ENCODE results near the gene ZBTB7C. TPM values are rescaled to one million over a fixed set of nuclear protein-coding genes. Genes with fewer than 3 reads are reported as not detected.

ZBTB7C gene
- total RNA-seq, 1 experiment from 2014 or later = 0.33 TPM

DNA sequence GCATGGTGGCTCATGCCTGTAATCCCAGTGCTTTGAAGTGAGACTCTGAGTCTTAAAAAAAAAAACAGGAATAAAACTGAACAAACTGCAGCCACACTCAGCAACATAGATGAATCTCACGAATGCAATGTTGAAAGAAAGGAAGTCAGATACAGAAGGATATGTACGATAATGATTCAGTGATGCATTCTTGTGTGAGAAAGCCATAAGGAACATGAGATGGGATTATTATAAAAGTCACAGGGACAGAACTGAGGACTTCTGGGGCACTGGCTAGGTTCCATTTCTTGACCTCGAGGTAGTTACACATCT is 421.8 kb downstream of the ZBTB7C start:
- Histone ChIP-seq H2BK15ac (ENCODE audit: low read depth, low read length) (no peak overlapping the region), H2BK5ac (ENCODE audit: insufficient read length, low read length) (no peak overlapping the region), H4K91ac (ENCODE audit: insufficient read length, low read depth, low read length) (no peak overlapping the region), H4K20me1 (ENCODE audit: control insufficient read depth, insufficient read depth, insufficient read length) (no peaks in the 10 kb centered on the region), H3K4me2 (ENCODE audit: insufficient read depth, insufficient read length, low read length) (no peak overlapping the region), H3K18ac (ENCODE audit: insufficient read length, low read depth, low read length) (no peak overlapping the region), H3K23me2 (ENCODE audit: insufficient read length, low read depth, low read length, poor library complexity, severe bottlenecking) (no peaks in the 10 kb centered on the region), H3K9me3 (ENCODE audit: control insufficient read depth, low read depth, low read length) (no peaks in the 10 kb centered on the region), H3K27ac (ENCODE audit: insufficient read length, low read depth, low read length) (no peak overlapping the region), H3T11ph (ENCODE audit: low read length) (no peak overlapping the region), H3K4ac (ENCODE audit: low read depth, low read length) (no peak overlapping the region), H3K27me3 (ENCODE audit: insufficient read depth, low read length) (no peaks in the 10 kb centered on the region), H2BK12ac (ENCODE audit: insufficient read length, low read depth, low read length) (no peak overlapping the region), H4K5ac (ENCODE audit: insufficient read length, low read depth, low read length) (no peak overlapping the region), H3K23ac (ENCODE audit: insufficient read length, low read depth, low read length) (no peak overlapping the region), H3K79me1 (ENCODE audit: insufficient read depth, low read depth, low read length, poor library complexity, severe bottlenecking) (no peaks in the 10 kb centered on the region), H3K14ac (ENCODE audit: insufficient read depth, low read length) (no peak overlapping the region), H3K79me2 (ENCODE audit: insufficient read depth, low read length) (no peaks in the 10 kb centered on the region), H3K9ac (ENCODE audit: extremely low read depth, insufficient read length, low read length) (no peak overlapping the region), H4K8ac (replicated peaks; ENCODE audit: insufficient read length, low read depth, low read length) (no peak overlapping the region), H2AK5ac (ENCODE audit: insufficient read length, low read length) (no peak overlapping the region), H2BK20ac (ENCODE audit: low read depth, low read length, poor library complexity, severe bottlenecking) (no peak overlapping the region), H2AFZ (ENCODE audit: low read length) (no peak overlapping the region), H2BK120ac (ENCODE audit: low read depth, low read length, poor library complexity, severe bottlenecking) (no peak overlapping the region), H3K56ac (ENCODE audit: insufficient read length, low read depth, low read length) (no peak overlapping the region), H3K4me1 (ENCODE audit: insufficient read depth, low read length) (no peaks in the 10 kb centered on the region; the same call in 1 of the 2 replicates)
- no peak overlapping the region for H3K4me3 Mint-ChIP-seq
- no peak for DNase-seq
- H3K9me3 Mint-ChIP-seq = peaks cover 0 to 3% of the 10 kb centered on the region in 2 experiments; a peak in 2 of 5 replicates
- no peak overlapping the region for H3K27ac Mint-ChIP-seq
- no CpG with 5 or more reads among the region's 3 CpGs for WGBS (ENCODE audit: extremely low coverage, insufficient read length, low lambda C conversion rate)
- peaks cover 0 to 8% (median 0%) of the 10 kb centered on the region in 3 experiments; a peak in 4 of 7 replicates for H3K36me3 Mint-ChIP-seq (ENCODE audit: insufficient read depth in 1 of 3, low read depth in 3 of 3)
- peaks cover 17 to 42% of the 10 kb centered on the region in 2 experiments for H3K4me1 Mint-ChIP-seq
- TF ChIP-seq, protein P1, sequence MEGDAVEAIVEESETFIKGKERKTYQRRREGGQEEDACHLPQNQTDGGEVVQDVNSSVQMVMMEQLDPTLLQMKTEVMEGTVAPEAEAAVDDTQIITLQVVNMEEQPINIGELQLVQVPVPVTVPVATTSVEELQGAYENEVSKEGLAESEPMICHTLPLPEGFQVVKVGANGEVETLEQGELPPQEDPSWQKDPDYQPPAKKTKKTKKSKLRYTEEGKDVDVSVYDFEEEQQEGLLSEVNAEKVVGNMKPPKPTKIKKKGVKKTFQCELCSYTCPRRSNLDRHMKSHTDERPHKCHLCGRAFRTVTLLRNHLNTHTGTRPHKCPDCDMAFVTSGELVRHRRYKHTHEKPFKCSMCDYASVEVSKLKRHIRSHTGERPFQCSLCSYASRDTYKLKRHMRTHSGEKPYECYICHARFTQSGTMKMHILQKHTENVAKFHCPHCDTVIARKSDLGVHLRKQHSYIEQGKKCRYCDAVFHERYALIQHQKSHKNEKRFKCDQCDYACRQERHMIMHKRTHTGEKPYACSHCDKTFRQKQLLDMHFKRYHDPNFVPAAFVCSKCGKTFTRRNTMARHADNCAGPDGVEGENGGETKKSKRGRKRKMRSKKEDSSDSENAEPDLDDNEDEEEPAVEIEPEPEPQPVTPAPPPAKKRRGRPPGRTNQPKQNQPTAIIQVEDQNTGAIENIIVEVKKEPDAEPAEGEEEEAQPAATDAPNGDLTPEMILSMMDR (conservative IDR thresholded peaks at IDR 0.05) = no peak
- H3K27me3 Mint-ChIP-seq (ENCODE audit: low read depth) = peaks cover 5% of the 10 kb centered on the region

Data from H9 (cell line).